ENCODE measurements around the gene SLC26A5. TPM values are rescaled to one million over a fixed set of nuclear protein-coding genes. Genes with fewer than 3 reads are reported as not detected.
A peak's percentile ranks its signal among the peaks of the same experiment; 100 is the strongest.

The SLC26A5 gene
- total and polyA plus RNA-seq, 2 of the 8 experiments (the other 6 are each of a cell fraction or from before 2014, with no cell fraction given), result 0.09 to 0.24 TPM

DNA sequence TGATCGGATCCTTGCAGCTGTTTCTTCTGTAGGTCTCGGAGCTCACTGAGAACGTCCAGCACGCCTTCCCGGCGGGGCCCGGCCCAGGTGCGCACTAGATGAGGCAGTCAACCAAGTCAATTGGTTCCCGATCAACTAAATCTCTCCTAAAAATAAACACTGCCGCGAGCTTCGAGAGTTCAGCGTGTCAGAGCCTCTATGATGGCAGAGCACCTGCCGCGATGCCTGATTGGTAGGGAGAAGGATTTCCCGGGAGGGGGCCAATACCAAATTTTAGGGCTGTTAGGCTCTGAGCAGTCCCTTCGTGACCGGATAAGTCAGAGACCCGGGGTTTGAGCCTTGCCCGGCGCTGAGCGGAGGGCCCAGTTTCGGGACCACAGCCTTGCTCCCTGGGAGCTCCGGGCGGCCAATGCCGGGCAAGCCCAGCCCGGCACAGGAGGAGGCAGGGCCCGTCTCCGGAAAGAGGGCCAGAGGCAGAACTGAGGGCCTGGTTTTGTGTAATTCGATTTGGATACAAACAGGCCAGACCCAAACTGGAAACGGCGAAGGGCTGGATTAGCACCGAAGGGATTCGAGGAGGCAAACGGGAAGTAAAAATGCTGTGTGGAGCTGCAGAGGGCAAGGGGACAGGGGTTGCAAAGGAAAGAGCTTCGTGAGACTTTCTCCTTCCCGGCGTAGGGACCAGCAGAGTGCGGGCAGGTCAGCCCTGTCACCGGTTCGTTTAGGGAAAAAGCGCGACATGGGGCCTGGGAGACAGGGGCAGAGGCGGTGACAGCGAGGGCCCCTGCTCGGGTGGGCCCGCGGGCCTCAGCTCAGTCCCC is 569 bp downstream of the SLC26A5 start (continued):
- no peak for TF ChIP-seq TAF1 (IDR thresholded peaks at IDR 0.05; ENCODE audit: low read depth, low read length)
- TF ChIP-seq, protein P1, sequence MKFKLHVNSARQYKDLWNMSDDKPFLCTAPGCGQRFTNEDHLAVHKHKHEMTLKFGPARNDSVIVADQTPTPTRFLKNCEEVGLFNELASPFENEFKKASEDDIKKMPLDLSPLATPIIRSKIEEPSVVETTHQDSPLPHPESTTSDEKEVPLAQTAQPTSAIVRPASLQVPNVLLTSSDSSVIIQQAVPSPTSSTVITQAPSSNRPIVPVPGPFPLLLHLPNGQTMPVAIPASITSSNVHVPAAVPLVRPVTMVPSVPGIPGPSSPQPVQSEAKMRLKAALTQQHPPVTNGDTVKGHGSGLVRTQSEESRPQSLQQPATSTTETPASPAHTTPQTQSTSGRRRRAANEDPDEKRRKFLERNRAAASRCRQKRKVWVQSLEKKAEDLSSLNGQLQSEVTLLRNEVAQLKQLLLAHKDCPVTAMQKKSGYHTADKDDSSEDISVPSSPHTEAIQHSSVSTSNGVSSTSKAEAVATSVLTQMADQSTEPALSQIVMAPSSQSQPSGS (IDR thresholded peaks at IDR 0.05; ENCODE audit: low read length), result no peak
- no peak for TF ChIP-seq YY1 (IDR thresholded peaks at IDR 0.05; ENCODE audit: low read depth, low read length)
- TF ChIP-seq TCF12 (IDR thresholded peaks at IDR 0.05; ENCODE audit: low read depth, low read length), result no peak
- no peak for TF ChIP-seq JUND (IDR thresholded peaks at IDR 0.05; ENCODE audit: low read length)
- TF ChIP-seq SP2 (IDR thresholded peaks at IDR 0.05; ENCODE audit: low read length), result no peak
- no peak for TF ChIP-seq FOSL1 (IDR thresholded peaks at IDR 0.05; ENCODE audit: insufficient read depth, low read depth, low read length)
- peak; percentile 68 for TF ChIP-seq ASH2L (IDR thresholded peaks at IDR 0.05; ENCODE audit: low read length)
- no peak for TF ChIP-seq CHD2 (IDR thresholded peaks at IDR 0.05; ENCODE audit: low read length)
- TF ChIP-seq KDM4A (IDR thresholded peaks at IDR 0.05; ENCODE audit: low read depth, low read length, severe bottlenecking), result peak; percentile 87
- TF ChIP-seq CEBPB (IDR thresholded peaks at IDR 0.05; ENCODE audit: low read depth, low read length), result no peak
- TF ChIP-seq CREB1 (IDR thresholded peaks at IDR 0.05), result no peak
- TF ChIP-seq TEAD4 (IDR thresholded peaks at IDR 0.05; ENCODE audit: low read depth, low read length), result no peak
- TF ChIP-seq EZH2 (IDR thresholded peaks at IDR 0.05; ENCODE audit: low read depth, low read length, severe bottlenecking), result peak; percentile 77
